Stimulated activated CD8-positive, alpha-beta memory T cell treated with anti-CD3 and anti-CD28 coated beads, Interleukin-7, amount 100 ng/mL, for 48 hours (primary cell): ENCODE measurements around the gene APLP1.
"Not testable (repeated sequence)": the region's sequence is repeated elsewhere in the genome, so short reads cannot be mapped to it uniquely, and the experiment has no call there.

Source experiments
- DNase-seq, 2 donors: peaks; one replicate each; pipeline ENCODE4 v3.0.0-alpha.2; 2020; ENCODE audit warnings: low read depth in 1 of 2; ENCODE audit errors: extremely low read depth in 1 of 2

The APLP1 gene

DNA sequence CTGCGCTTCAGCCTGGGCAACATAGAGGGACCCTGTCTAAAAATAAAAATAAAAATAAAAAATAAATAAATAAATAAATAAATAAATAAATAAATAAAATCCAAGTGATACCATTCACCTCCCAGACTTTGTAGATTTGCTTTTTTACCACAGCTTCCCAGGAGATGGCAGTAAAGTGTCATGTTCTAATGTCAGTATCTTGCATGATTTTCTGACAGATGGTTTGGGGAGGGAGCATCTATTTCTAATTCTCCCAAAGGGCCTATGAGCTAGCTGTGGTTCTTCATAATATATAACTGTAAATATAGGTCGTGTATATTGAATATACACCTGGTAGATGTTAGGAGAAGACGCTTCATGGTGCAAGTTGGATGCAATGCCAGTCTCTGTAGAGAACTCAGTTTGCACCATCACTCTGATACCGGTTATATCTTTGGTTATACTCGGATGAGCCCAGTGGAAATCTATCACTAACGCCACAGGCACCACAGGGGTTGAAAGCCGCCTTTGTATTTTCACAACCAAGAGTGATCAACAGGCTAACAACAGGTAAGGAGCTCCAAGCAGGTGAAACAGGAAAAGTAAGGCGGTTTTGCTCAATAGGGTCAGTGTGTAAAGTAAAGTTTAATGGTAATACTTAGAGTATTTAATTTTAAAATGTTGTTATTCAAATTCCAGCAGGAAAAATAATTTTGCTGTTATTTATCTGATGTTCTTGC, 13.9 kb downstream of the APLP1 start:
- no peak for DNase-seq

DNA sequence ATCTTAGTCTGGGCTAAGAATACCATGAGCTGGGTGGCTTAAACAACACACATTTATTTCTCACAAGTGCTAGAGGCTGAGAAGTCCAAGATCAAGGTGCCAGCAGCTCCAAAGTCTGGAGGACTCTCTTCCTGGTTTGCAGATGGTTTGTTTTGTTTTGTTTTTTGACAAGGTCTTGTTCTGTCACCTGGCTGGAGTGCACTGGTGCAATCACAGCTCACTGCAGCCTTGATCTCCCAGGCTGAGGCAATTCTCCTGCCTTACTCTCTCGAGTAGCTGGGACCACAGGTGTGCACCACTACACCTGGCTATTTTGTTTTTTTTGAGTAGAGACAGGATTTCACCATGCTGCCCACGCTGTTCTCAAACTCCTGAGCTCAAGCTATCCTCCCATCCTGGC, 15.5 kb downstream of the APLP1 start:
- no peak for DNase-seq

DNA sequence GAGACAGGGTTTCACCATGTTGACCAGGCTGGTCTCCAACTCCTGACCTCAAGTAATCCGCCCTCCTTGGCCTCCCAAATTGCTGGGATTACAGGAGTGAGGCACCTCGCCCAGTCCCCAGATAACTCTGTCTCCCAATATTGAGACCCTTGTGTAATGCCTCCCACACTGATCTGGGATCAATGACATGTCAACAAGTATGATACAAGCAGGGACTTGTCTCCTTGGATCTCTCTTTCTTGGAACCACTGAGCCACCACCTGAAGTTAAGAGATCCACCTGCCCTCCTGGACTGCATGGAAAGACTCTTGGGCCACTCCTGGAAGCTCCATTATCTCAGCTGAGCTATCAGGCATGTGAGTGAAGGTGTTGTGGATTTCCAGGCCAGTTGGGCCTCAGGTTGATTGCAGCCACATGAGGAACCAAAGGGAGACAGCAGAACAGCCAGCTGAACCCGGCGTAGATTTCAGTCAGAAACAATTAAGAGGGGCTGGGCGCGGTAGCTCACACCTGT, 16.9 kb downstream of the APLP1 start:
- no peak for DNase-seq

DNA sequence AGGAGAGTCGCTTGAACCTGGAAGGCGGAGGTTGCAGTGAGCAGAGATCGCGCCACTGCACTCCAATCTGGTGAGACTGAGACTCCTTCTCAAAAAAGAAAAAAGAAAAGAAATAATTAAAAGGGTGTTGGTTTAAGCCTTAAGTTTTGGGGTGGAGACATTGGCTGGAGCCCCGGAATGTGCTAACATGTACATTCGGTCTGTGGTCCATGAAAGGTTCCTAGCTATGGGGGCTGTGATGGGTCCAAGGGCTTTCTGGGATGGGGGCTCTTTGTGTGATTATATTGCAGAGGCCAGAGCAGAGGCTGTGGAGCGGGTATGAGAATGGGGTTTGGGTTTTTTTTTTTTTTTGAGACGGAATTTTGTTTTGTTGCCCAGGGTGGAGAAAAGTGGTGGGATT, 17.5 kb downstream of the APLP1 start:
- no peak for DNase-seq

DNA sequence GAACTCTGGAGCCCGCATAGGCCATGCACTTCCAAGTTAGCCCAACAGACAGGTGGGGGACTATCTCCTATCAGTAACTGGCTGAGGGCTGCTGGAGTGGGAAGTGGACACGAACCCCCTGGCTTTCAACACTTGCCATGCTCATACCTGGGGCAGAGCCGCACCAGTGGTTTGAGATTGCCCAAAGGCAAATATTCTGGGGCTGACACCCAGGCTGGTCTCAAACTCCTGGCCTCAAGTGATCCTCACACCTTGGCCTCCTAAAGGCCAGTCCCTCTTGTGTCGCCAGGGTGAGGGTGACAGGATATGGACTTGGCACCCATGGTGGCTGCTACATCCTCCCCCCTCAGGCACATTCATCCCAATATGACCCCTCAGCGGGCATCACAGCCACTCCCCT, 18.8 kb downstream of the APLP1 start:
- DNase-seq: no peak

DNA sequence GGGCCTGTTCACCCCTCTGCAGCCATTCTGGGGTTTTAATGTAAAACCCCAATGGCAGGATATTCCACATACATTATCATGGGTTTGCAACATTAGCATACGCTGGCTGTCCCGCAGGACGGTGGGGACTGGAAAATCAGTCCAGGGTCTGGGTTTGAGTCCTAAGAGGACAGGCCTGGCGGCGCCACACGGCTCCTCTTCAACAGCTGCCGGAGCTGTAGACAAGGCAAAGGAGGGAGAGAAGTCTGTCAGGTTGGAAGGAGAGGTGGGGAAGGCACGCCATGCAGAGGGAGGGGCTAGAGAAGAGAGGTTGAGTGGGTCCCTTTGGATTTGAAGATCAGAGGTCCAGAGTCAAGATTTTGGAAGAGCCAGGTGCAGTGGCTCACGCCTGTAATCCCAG, 20.0 kb downstream of the APLP1 start:
- no peak for DNase-seq

DNA sequence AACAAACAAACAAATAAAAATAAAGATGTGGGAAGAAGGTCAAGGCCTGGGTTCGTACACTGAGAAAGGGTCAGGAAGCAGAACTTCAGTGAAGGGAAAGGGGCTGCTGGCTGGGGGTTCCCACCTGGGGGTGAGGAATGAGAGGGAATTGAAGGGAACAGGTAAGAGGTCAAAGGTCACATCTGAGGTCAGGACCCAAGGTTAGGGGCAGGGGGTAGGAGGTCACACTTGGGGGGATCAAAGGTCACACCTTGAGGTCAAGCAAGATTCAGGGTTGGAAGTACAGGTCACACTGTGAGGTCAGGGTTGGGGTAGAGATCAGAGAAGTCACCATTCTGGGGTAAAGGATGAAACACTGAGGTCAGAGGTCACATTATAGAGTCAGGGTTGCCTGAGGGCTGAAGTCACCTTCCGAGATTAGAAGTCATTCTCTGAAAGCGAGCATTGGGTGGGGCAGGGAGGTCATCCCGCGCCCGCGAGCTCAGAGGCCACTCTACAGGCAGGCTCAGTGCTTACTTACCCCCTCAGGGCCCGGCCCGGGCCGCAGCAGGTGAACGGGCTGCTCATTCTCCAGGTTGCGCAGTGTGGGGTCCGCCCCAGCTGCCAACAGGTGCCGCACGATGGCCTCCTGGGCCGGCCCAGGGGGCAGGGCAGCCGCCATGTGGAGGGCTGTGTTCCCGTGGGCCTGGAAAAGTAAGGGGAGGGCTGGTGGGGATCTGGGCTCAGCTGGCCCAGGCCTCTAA, 21.2 kb downstream of the APLP1 start:
- DNase-seq: no peak

DNA sequence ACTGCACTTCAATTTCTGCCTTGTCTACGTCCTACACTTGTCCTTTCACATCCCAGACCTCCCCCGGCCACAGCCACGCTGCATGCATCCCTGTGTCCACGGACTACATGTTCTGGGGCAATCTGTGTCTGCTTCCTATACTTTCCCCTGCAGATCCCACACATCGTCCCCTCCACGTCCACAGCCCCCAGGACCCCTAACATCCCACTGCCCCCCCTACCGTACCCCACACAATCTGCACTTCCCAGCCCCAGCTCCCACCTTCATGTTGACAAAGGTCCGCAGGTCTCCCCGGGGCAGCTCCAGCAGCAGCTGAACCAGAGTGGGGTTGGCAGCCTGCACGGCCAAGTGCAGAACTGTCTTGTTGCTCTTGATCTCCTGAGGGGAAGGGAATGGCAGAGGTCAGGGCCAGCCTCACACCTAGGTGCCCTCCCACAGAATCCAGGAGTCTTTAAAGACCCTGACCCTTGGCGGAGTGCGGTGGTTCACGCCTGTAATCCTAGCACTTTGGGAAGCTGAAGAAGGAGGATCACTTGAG, 21.8 kb downstream of the APLP1 start:
- DNase-seq: no peak

DNA sequence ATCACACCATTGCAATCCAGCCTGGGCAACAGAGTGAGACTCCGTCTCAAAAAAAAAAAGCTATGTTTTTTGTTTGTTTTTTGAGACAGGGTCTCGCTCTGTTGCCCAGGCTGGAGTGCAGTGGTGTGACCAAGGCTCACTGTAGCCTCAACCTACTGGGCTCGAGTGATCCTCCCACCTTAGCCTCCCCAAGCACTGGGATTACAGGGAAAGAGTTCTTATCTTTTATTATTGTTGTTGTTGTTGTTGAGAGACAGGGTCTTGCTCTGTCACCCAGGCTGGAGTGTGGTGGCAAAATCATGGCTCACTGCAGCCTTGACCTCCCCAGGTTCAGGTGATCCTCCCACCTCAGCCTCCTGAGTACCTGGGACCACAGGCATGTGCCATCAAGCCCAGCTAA, 23.4 kb downstream of the APLP1 start:
- not testable (repeated sequence) for DNase-seq

DNA sequence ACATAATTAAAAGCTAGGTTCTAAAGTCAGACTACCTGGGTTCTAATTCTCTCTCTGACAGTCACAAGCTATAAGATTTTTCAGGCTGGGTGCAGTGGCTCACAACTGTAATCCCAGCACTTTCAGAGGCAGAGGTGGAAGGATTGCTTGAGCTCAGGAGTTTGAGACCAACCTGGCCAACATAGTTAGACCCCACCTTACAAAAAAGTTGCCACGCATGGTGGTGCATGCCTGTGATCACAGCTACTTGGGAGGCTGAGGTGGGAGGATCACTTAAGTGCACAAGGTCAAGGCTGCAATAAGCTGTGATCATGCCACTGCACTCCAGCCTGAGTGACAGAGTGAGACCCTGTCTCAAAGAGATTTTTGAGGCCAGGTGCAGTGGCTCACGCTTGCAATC, 26.0 kb downstream of the APLP1 start:
- no peak for DNase-seq

DNA sequence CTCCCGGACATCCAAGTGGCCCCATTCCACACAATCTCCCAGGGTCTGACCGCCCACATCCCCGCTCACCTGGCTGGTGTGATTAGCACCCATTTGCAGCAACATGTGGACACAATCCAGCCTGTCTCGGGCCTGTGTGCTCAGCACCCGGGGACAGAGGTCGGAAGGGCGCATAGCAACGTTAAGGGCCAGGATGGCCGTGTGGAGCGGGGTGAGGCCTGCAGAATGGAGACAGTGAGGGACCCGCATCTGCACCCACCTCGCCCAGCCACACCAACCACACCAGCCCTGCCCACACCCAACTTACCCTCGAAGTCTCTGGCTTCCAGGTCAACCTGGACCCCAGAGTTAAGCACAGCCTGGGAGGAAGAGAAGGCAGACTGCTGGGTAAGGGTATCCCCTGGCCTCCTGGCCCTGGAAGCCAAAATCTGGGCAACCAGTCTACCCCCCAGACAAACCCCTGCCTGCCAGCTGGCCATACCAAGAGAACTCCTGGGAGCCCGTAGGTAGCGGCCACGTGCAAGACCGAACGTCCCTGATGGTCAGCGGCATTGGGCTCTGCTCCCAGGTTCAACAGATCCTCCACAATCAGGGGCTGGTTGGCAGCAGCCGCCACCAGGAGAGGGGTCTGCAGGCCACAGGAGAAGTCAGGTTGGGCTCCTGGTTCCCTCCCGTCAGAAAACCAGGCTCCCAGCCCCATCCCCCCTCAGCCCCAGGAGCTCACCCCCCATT, 27.7 kb downstream of the APLP1 start:
- DNase-seq: no peak

DNA sequence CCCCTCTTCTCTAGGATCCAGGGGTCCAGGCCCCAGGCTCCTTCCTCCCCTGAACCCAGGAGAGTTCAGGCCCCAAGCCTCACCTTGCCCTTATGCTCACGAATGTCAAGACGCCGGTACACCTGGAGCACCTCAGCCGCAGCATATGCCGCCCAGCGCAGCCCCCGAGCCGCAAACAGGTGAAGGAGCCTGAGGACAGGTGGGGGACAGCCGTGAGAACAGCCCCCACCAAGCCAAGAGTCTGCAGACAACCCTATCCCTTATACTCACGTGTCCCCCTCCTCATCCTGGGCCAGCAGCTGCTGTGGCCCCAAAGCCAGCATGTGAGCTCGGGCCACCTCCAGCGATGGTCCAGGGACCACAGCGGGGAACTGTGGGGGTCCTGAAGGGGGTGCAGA, 28.3 kb downstream of the APLP1 start:
- DNase-seq: no peak

DNA sequence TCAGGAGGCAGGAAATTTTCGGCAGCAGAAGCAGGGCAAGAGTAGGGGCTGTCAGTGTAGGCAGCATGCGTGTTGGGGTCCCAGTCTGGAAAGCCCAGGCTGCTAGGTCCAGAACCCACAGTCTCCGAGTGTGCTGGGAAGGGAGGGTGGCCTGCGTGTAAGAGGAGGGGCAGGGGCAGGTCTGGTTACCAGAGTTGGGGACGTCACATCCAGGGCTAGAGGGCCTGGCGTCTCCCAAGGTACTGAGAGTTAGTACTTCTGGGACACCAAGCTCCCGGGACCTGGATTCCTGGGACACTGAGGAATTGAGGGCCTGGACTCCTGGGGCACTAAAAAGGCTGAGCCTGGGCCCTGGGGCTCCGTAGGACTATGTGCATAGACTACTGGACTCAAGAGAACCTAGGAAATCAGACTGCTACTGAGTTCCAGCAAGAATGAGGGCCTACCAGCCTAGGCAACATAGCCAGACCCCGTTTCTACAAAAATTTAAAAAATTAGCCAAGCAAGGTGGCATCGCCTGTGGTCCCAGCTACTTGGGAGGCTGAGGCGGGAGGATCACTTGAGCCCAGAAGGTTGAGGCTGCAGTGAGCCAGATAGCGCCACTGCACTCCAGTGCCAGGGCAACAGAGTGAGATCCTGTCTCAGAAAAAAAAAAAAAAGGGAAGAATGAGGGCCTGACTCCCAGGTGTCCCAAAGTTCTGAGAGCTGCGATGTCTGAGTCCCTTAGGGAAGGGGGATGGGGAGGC, 29.5 kb downstream of the APLP1 start:
- no peak for DNase-seq

DNA sequence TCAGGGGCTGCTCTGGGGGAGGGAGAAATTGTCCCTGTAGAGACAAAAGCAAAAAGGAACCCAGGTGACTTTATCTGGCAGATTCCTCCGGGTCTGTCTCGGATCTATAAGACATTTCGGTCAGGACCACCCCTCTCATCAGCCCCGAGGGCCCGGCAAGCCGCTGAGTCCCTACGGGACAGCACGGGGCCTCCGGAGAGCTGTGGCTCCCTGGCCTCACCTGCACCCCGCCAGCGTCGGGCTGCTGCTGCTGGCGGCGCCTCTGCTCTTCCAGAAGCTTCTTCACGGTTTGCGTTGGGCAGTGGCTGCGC, 30.1 kb downstream of the APLP1 start:
- no peak for DNase-seq

DNA sequence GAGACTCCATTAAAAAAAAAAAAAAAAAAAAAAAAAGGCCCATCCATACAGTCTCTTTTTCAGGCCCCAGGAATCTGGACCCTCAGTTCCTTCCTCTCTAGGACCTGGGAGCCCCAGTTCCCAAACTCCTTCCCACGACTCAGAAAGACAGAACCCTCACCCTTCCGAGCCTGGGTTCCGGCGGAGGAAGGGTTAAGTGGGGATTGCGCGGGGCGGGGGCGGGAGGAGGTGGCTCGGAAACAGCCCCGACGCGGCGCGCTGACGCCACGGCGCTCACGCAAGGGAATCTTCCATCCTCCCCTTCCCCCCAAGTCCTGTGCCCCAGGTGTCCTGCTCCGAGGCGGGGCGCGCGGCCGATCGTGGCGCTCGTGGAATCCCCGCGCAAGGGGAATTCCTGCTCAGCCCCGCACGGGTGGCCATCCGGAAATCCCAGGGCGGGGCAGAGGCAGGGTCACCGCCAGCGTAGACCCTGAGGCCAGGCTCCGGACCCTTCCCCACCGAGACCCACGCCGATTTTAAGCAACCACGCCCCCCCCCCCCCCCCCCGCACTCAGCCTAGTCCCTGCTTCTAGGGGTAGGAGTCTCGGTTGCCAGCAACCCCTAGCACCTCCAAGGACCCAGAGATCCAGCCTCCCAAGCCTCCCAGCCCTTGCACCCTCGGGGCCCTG, 31.3 kb downstream of the APLP1 start:
- peak; percentile 78 to 80 for DNase-seq

DNA sequence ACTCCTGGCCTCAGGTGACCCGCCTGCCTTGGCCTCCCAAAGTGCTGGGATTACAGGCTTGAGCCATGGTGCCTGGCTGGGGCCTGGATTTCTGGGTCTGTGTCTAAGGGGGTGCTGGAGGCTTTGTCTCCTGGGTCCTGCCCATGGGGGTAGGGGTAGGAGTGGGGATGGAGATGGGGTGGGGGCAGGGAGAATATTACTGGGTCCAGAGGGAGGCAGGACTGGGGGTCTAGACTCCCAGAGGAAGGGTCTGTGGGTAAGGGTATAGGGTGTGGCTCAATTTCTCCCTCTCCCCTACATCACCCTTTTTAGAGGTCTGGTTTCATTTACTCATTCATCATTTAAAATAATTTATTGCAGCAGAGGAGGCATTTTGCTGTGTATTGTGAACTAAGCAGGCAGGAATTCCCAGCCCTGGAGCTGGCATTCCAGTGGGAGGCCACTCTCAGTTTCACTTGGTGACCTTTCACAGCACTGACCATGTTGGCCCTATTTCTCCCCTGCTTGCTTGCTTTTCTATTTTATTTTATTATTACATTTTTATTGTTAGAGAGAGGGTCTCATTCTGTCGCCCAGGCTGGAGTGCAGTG, 32.8 kb downstream of the APLP1 start:
- DNase-seq: no peak

DNA sequence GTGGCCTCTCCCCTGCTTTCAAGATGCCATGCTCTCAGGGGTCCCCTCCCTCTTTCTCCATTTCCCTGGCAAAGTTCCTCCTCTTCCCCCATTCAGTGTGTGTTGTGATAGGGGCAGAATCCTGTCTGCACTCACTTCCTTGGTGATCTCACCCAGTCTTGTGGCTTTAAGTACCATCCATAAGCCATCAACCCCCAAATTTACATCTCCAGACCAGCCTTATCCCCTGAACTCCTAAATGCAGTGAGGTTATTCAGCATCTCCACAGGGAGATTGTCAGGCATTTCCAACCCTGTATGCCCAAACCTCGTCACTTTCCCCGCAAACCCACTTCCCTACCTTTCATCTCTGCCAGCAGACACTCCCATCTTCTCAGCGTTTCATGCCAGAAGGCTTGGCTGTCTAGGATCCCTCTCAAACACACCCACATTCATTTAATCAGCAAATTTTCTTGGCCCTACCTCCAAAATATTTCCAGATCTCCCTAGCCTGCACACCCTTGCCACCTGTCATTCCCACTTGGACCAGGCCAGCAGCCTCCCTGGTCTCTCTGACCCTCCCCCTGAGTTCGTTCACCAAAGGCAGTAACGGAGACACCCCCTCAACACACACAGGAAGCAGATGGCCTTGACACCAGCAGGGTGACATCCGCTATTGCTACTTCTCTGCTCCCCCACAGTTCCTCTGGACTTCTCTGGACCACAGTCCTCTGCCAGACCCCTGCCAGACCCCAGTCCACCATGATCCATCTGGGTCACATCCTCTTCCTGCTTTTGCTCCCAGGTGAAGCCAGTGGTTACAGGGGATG, 33.7 kb downstream of the APLP1 start, which contains the start of gene HCST:
TSS of gene HCST (plus strand) at position 676 of the 808 bp plus-strand sequence. CDS start at position 741, 65 bp downstream.
- peak in 1 of 2 donors; percentile 25 for DNase-seq

DNA sequence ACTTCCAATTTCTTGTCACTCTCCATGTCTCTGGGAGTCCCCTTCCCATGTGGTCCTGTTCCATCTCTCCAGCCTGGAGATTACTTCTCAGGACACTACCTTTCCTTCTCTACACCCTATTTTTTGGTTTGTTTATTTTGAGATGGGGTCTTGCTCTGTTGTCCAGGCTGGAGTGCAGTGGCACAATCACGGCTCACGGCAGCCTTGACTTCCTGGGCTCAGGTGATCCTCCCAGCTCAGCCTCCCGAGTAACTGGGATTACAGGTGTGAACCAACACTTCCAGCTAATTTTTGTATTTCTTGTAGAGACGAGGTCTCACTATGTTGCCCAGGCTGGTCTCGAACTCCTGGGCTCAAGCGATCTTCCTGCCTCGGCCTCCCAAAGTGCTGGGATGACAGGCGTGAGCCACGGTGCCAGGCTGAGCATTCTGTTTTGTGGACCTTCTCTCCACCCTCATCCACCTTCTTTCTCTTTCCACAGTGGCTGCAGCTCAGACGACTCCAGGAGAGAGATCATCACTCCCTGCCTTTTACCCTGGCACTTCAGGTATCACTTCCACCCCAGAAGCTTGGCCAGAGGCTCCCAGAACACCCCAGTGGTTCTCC, 34.6 kb downstream of the APLP1 start:
- no peak for DNase-seq
